ENCODE measurements around the gene KRT71.

The KRT71 gene

GRCh38 chr12:52582486-52582885 lies 29.5 kb upstream of the KRT71 start:
- Mint-ChIP-seq H3K27me3 (no peaks in the 10 kb centered on the region), H3K27ac (no peak overlapping the region), H3K4me3 (no peak overlapping the region), H3K36me3 (ENCODE audit: low read depth) (no peaks in the 10 kb centered on the region), H3K4me1 (ENCODE audit: low read depth) (peaks cover 40% of the 10 kb centered on the region), H3K9me3 (no peaks in the 10 kb centered on the region)
- DNase-seq, result no peak

GRCh38 chr12:52581481-52581880 lies 28.5 kb upstream of the KRT71 start:
- H3K27me3 Mint-ChIP-seq, result no peaks in the 10 kb centered on the region
- H3K36me3 Mint-ChIP-seq (ENCODE audit: low read depth), result no peaks in the 10 kb centered on the region
- no peak overlapping the region for H3K27ac Mint-ChIP-seq
- H3K9me3 Mint-ChIP-seq, result no peaks in the 10 kb centered on the region
- peaks cover 31% of the 10 kb centered on the region for H3K4me1 Mint-ChIP-seq (ENCODE audit: low read depth)
- no peak overlapping the region for H3K4me3 Mint-ChIP-seq
- DNase-seq, result no peak

- no peak for DNase-seq
- H3K4me3 Mint-ChIP-seq, result no peak overlapping the region
- H3K27ac Mint-ChIP-seq, result no peak overlapping the region
- H3K9me3 Mint-ChIP-seq, result no peaks in the 10 kb centered on the region
- H3K27me3 Mint-ChIP-seq, result no peaks in the 10 kb centered on the region
- H3K4me1 Mint-ChIP-seq (ENCODE audit: low read depth), result peaks cover 27% of the 10 kb centered on the region
- H3K36me3 Mint-ChIP-seq (ENCODE audit: low read depth), result no peaks in the 10 kb centered on the region
Observed at GRCh38 chr12:52581066-52581465, 28.1 kb upstream of the KRT71 start.

- no peak for DNase-seq
- Mint-ChIP-seq H3K27ac (no peak overlapping the region), H3K4me1 (ENCODE audit: low read depth) (peaks cover 21% of the 10 kb centered on the region), H3K27me3 (no peaks in the 10 kb centered on the region), H3K4me3 (no peak overlapping the region), H3K36me3 (ENCODE audit: low read depth) (no peaks in the 10 kb centered on the region), H3K9me3 (no peaks in the 10 kb centered on the region)
Observed at GRCh38 chr12:52580496-52580895, 27.6 kb upstream of the KRT71 start.

GRCh38 chr12:52579468-52580465 lies 26.8 kb upstream of the KRT71 start:
- peaks cover 14% of the 10 kb centered on the region for H3K4me1 Mint-ChIP-seq (ENCODE audit: low read depth)
- H3K9me3 Mint-ChIP-seq, result no peaks in the 10 kb centered on the region
- H3K27me3 Mint-ChIP-seq, result no peaks in the 10 kb centered on the region
- no peak overlapping the region for H3K27ac Mint-ChIP-seq
- H3K36me3 Mint-ChIP-seq (ENCODE audit: low read depth), result no peaks in the 10 kb centered on the region
- no peak overlapping the region for H3K4me3 Mint-ChIP-seq
- no peak for DNase-seq

- Mint-ChIP-seq H3K27me3 (no peaks in the 10 kb centered on the region), H3K9me3 (no peaks in the 10 kb centered on the region), H3K4me3 (no peak overlapping the region), H3K4me1 (ENCODE audit: low read depth) (peaks cover 12% of the 10 kb centered on the region), H3K36me3 (ENCODE audit: low read depth) (no peaks in the 10 kb centered on the region), H3K27ac (no peak overlapping the region)
- DNase-seq, result no peak
Observed at GRCh38 chr12:52578469-52578868, 25.5 kb upstream of the KRT71 start.

GRCh38 chr12:52577316-52577715 lies 24.4 kb upstream of the KRT71 start:
- Mint-ChIP-seq H3K9me3 (no peaks in the 10 kb centered on the region), H3K4me3 (no peak overlapping the region), H3K27me3 (no peaks in the 10 kb centered on the region), H3K4me1 (ENCODE audit: low read depth) (peaks cover 10% of the 10 kb centered on the region), H3K27ac (no peak overlapping the region), H3K36me3 (ENCODE audit: low read depth) (no peaks in the 10 kb centered on the region)
- no peak for DNase-seq

GRCh38 chr12:52575948-52576347 lies 23.0 kb upstream of the KRT71 start:
- Mint-ChIP-seq H3K27me3 (no peaks in the 10 kb centered on the region), H3K27ac (no peak overlapping the region), H3K9me3 (no peaks in the 10 kb centered on the region), H3K36me3 (ENCODE audit: low read depth) (no peaks in the 10 kb centered on the region), H3K4me1 (ENCODE audit: low read depth) (peaks cover 10% of the 10 kb centered on the region), H3K4me3 (no peak overlapping the region)
- DNase-seq, result no peak

GRCh38 chr12:52575256-52575655 lies 22.3 kb upstream of the KRT71 start:
- peaks cover under 1% of the 10 kb centered on the region for H3K27me3 Mint-ChIP-seq
- no peak overlapping the region for H3K27ac Mint-ChIP-seq
- DNase-seq, result no peak
- no peaks in the 10 kb centered on the region for H3K36me3 Mint-ChIP-seq (ENCODE audit: low read depth)
- no peaks in the 10 kb centered on the region for H3K9me3 Mint-ChIP-seq
- peaks cover 4% of the 10 kb centered on the region for H3K4me1 Mint-ChIP-seq (ENCODE audit: low read depth)
- H3K4me3 Mint-ChIP-seq, result no peak overlapping the region

- Mint-ChIP-seq H3K27ac (no peak within 1 kb of the TSS), H3K36me3 (ENCODE audit: low read depth) (no peaks in the 10 kb centered on the region), H3K4me1 (ENCODE audit: low read depth) (no peaks in the 10 kb centered on the region), H3K9me3 (no peaks in the 10 kb centered on the region), H3K4me3 (no peak within 1 kb of the TSS), H3K27me3 (peaks cover 2% of the 10 kb centered on the region)
- no peak for DNase-seq
Observed at GRCh38 chr12:52573743-52574142, 20.8 kb upstream of the KRT71 start, which contains the start of gene KRT74. Gene KRT74 (minus strand): TSS chr12:52573843. CDS start chr12:52573777, 66 bp downstream.

GRCh38 chr12:52573306-52573705 lies 20.4 kb upstream of the KRT71 start:
- H3K27ac Mint-ChIP-seq, result no peak overlapping the region
- H3K9me3 Mint-ChIP-seq, result no peaks in the 10 kb centered on the region
- no peaks in the 10 kb centered on the region for H3K4me1 Mint-ChIP-seq (ENCODE audit: low read depth)
- H3K27me3 Mint-ChIP-seq, result peaks cover 2% of the 10 kb centered on the region
- no peak for DNase-seq
- H3K4me3 Mint-ChIP-seq, result no peak overlapping the region
- no peaks in the 10 kb centered on the region for H3K36me3 Mint-ChIP-seq (ENCODE audit: low read depth)

GRCh38 chr12:52570511-52570910 lies 17.6 kb upstream of the KRT71 start:
- H3K4me3 Mint-ChIP-seq, result no peak overlapping the region
- H3K36me3 Mint-ChIP-seq (ENCODE audit: low read depth), result no peaks in the 10 kb centered on the region
- DNase-seq, result no peak
- no peaks in the 10 kb centered on the region for H3K9me3 Mint-ChIP-seq
- H3K27me3 Mint-ChIP-seq, result peaks cover 9% of the 10 kb centered on the region
- no peak overlapping the region for H3K27ac Mint-ChIP-seq
- no peaks in the 10 kb centered on the region for H3K4me1 Mint-ChIP-seq (ENCODE audit: low read depth)

GRCh38 chr12:52568111-52568510 lies 15.2 kb upstream of the KRT71 start:
- no peaks in the 10 kb centered on the region for H3K9me3 Mint-ChIP-seq
- peaks cover 18% of the 10 kb centered on the region for H3K27me3 Mint-ChIP-seq
- no peak overlapping the region for H3K27ac Mint-ChIP-seq
- no peak for DNase-seq
- H3K4me1 Mint-ChIP-seq (ENCODE audit: low read depth), result no peaks in the 10 kb centered on the region
- no peaks in the 10 kb centered on the region for H3K36me3 Mint-ChIP-seq (ENCODE audit: low read depth)
- H3K4me3 Mint-ChIP-seq, result no peak overlapping the region

- Mint-ChIP-seq H3K27me3 (peaks cover 18% of the 10 kb centered on the region), H3K4me1 (ENCODE audit: low read depth) (no peaks in the 10 kb centered on the region), H3K9me3 (no peaks in the 10 kb centered on the region), H3K36me3 (ENCODE audit: low read depth) (no peaks in the 10 kb centered on the region), H3K4me3 (no peak overlapping the region), H3K27ac (no peak overlapping the region)
- DNase-seq, result no peak
Observed at GRCh38 chr12:52566847-52567291, 13.9 kb upstream of the KRT71 start.

GRCh38 chr12:52564582-52564981 lies 11.6 kb upstream of the KRT71 start:
- Mint-ChIP-seq H3K36me3 (ENCODE audit: low read depth) (no peaks in the 10 kb centered on the region), H3K27me3 (peaks cover 24% of the 10 kb centered on the region), H3K4me3 (no peak overlapping the region), H3K4me1 (ENCODE audit: low read depth) (no peaks in the 10 kb centered on the region), H3K9me3 (no peaks in the 10 kb centered on the region), H3K27ac (no peak overlapping the region)
- no peak for DNase-seq
